Measurements from ENCODE around the gene EHMT2.
"Not testable (repeated sequence)": the region's sequence is repeated elsewhere in the genome, so short reads cannot be mapped to it uniquely, and the experiment has no call there.

Gene EHMT2

DNA sequence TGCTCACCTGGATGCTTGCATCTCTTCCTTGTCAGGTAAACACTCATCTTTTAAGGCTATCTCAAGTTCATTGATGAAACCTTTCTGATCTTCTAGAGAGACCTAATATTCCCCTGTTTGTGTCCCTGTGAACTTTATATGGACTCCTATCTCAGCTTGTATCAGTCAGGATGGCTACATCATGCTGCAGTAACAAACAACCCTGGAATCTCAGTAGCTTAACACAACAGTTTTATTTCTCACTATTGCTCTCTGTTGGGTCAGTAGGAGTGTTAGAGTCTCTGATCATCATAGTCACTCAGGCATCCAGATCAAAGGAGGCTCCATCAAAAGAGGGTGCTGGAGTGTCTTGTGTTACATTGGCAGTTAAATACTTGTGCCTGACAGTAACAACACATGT is 17.9 kb upstream of the EHMT2 start:
- no peak for DNase-seq (ENCODE audit: low spot score)

DNA sequence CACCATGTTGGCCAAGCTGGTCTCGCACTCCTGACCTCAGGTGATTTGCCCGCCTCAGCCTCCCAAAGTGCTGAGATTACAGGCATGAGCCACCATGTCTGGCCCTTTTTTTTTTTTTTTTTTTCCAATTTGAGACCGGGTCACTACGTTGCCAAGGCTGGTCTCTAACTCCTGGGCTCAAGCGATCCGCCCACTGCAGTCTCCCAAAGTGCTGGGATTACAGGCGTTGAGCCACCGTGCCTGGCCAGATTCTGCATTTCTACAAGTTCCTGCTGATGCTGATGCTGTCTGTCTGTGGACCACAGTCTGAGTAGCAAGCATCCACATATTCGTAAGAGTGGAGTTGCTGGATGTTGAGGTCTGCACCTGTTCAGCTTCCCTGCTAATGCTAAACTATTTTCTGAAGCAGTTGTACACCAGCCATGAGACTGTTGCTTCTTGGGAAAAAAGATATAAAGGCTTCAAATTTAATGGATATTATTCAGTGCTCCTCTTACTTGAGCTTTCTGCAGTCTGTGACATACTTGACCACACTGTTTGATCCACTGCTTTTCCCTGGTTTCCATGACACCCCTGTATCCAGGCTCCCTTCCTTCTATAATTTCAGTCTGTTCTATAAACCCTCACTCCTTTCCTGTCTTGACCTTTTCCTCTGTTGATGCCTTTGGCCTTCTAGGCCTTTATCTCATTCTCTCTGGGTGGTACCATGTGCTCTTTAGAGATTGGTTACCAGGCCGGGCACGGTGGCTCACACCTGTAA is 14.5 kb upstream of the EHMT2 start:
- DNase-seq (ENCODE audit: low spot score) = no peak

DNA sequence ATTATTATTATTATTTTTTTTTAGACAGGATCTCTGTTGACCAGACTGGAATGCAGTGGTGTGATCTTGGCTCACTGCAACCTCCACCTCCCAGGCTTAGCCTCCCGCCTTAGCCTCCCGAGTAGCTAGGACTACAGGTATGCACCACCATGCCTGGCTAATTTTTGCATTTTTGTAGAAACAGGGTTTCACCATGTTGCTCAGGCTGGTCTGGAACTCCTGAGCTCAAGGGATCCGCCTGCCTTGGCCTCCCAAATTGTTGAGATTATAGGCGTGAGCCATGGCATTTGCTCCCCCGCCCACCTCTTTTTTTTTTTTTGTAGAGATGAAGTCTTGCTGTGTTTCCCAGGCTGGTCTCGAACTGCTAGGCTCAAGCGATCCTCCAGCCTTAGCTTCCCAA is 11.8 kb upstream of the EHMT2 start:
- not testable (repeated sequence) for DNase-seq (ENCODE audit: low spot score)

DNA sequence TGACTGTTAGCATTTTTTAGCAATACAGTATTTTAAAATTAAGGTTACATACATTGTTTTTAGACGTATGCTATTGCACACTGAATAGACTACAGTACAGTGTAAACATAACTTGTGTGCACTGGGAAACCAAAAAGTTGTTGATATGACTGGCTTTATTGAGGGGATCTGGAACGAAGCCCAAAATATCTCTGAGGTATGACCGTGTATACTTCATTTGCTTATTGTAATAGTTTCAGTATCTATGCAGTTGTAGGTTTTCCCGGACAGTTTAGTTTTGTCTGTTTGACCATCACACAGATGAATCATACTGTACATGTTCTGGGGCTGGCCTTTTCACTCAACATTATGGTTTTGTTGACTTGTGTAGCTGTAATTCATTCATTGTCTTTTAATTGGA is 11.3 kb upstream of the EHMT2 start:
- no peak for DNase-seq (ENCODE audit: low spot score)

DNA sequence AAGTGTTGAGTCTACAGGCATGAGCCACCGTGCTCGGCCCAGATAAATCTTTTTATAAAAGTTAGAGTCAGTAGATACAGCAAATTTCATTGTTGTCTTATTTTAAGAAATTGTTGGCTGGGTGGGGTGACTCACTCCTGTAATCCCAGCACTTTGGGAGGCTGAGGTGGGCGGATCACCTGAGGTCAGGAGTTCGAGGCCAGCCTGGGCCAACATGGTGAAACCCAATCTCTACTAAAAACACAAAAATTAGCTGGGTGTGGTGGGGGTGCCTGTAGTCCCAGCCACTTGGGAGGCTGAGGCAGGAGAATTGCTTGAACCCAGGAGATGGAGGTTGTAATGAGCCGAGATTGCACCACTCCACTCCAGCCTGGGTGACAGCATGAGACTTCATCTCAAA is 10.8 kb upstream of the EHMT2 start:
- DNase-seq (ENCODE audit: low spot score) = not testable (repeated sequence)

DNA sequence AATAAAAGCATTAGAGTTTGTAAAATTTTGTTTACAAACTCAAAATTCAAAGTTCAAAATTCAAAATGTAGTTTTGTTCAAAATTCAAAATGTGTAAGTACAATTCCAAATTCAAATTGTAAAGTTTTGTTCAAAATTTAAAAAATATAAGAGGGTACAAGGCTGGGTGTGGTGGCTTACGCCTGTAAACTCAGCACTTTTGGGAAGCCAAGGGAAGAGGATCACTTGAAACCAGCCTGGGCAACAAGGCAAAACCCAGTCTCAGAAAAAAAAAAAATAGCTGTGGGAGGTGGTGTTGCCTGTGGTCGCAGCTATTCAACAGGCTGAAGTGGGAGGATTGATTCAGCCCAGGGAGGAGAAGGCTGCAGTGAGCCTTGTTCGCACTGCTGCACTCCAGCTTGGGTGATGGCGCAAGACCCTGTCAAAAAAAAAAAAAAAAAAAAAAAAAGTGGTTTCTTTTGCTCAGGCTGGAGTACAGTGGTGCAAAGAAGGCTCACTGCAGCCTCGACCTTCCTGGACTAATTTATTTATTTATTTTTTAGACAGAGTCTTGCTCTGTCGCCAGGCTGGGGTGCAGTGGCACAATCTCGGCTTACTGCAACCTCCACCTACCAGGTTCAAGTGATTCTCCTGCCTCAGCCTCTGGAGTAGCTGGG is 9.8 kb upstream of the EHMT2 start:
- peak; percentile 67 for DNase-seq (ENCODE audit: low spot score)

DNA sequence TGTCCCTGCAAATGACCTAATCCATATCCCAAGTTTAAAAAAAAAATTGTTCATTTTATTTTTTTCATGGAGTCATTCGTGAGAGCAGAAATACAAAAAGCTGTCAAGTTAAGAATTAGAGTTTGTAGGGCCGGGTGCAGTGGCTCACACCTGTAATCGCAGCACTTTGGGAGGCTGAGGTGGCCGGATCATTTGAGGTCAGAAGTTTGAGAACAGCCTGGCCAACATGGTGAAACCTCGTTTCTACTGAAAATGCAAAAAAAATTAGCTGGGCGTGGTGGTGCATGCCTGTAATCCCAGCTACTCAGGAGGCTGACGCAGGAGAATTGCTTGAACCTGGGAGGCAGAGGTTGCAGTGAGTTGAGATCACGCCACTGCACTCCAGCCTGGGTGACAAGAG is 9.2 kb upstream of the EHMT2 start:
- DNase-seq (ENCODE audit: low spot score) = not testable (repeated sequence)

DNA sequence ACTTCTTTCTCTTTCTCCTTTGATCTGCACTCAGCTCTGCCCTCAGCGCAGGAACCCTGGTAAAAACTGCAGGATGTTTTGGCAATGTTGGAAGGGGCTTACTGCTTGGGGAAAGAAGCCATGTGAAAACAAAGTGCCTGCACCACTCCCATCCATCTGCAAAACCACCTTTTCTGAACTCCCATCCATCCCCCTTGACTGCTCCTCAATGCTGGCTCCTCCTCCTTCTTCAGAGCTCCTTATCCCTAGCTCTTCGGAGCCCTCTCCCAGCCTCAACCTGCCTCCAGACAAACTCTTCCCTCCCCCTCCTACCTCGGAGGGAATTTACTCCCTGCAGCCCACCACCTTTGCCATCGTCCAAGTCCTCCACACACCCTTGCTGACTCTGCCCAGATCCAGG is 8.6 kb upstream of the EHMT2 start:
- DNase-seq (ENCODE audit: low spot score) = no peak

DNA sequence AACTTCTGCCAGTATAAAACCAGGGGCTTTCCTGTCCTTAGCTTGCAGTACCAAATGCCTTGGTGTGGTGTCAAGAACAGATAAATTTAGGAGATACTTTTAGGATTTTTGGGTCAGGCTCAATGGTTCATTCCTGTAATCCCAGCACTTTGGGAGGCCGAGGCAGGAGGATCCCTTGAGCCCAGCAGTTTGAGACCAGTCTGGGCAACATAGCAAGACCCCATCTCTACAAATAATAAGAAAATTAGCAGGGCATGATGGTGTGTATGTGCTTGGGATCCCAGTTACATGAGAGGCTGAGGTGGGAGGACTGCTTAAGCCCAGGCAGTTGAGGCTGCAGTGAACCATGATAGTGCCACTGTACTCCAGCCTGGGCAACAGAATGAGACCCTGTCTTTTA is 7.5 kb upstream of the EHMT2 start:
- DNase-seq (ENCODE audit: low spot score) = no peak

DNA sequence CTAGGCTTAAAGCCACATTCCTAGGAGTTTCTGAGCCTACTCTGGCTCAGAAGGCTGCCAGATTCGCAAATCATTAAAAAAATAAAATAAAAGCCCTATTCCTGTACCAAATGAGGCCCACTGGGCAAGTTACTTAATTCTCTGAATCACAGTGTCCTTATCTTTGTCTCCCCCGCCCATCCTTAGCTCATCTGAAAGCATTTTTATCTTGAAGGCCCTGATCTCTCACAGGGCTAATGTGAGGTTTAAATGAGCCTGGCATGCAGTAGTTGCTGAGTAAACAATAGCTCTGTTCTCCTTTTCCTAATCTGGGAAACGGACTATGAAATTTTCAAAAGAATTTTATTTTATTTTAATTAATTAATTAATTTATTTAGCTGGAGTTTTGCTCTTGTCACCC is 6.5 kb upstream of the EHMT2 start:
- DNase-seq (ENCODE audit: low spot score) = no peak

DNA sequence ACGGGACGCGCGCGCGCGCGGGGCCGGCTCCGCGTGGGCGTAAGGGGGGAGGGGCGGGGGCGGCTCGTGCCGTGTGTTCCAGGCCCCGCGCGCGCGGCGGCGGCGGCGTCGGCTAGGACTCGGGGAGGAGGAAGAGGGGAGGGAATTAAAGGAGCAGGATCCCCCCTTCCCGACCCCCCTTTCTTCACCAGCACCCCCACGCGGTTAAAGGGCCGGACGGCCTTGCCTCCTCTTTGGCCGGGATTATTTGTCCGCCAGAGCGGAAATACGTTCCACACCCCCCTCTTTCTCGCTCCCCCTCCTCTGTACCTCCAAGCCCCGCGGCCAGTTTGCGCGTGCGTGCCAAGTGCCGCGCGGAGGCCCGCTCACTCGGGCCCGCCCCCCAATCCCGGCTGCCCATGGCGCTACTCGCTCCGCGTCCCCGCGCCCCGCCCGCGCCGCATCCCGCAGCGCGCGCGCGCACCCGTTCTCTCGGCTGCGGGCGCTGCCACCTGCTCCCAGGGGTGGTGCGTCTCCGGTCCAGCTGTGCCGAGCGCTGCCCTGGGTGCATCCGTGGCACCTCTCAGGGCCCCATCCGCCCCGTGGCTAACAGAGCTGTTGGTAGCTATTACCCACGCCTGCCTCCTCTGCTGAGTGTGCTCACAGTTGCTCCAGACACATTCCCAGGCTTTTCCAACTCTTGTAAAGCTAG is 4.6 kb upstream of the EHMT2 start, which contains the start of gene ZBTB12:
Gene ZBTB12 (minus strand): TSS at position 134 of the 691 bp plus-strand sequence. CDS start 781 bp downstream, outside the sequence.
- DNase-seq (ENCODE audit: low spot score) = peak; percentile 96

DNA sequence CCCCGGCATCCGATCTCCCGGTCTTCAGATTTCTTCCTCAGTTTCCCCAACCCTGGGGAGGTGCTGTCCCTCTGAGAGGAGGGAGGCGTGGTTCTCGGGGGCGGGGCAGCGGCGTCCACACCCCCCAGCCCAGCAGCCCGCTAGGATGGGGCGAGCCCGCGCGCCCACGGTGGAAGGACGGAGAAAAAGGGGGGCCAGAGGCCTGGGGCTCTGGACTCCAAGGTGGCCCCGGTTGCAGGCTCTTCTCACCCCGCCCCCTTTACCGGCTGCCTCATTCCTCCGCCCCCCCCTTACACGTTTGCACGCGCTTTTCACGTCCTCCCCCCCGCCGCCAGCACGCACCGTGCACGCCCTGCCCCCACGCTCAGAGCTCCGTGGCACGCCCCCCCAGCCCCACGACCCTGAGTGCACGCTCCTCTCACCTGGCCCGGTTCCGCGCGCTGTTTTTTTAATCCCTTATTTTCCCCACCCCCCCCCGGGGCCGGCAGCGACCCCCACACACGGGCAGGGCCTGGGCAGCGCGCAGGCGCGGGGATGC is 4.0 kb upstream of the EHMT2 start:
- DNase-seq (ENCODE audit: low spot score) = peak; percentile 75

DNA sequence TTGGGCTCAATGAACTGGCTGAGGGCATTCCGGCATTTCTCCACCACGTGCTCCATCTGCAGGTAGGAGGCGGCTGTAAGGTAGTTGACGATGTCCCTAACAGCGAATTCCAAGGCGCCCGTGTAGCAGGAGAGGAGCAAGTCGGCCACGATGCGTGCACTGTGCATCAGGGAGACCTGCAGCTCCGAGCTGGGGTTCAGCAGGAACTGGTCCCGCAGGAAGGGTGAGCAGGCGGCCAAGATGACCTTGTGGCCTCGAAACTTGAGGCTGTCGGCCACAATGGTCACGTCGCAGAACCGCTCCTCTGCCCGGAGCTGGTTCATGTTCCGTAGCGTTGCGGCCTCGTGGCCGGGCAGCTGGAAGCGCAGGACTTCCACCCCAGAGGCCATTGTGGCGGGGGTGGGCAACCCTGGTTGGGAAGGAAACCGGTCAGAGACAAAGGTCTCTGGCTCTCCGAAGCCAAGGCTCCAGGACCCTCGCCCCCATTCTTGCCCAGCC is 3.5 kb upstream of the EHMT2 start:
- DNase-seq (ENCODE audit: low spot score) = no peak

DNA sequence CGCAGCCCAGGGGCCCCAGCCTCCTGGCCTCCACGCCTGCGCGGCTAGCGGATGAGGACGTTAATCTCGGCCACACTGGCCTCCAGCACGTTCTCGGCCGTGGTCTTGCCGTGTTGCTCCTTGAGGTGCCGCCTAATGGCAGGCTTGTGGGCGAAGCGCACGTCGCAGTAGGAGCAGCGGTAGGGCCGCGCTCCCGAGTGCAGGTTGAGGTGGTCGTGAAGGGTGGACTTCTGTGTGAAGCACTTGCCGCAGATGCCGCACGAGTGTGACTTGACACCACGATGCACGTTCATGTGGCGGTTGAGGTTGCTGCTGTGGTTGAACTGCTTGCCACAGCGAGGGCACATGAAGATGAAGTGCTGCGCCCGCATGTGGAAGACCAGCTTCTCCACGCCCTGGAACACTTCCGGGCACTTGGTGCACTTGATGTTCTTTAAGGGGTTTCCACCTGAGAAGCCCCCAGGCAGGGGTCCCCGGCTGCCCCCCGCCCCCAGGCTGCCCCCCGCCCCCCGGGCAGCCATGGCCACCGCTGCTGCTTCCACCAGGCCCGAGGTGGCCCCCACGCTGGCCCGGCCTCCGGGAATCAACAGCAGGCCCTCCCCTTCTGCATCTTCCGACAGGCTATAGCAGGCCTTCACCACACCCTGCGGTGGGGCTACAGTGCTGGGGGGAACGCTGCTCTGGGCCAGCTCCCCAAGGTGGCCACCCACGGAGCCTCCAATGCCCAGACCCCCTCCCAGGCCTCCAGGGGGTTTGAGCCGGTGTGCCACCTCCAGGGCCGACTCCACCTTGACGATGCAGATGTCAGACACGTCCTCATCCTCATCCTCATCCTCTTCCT is 2.6 kb upstream of the EHMT2 start:
- DNase-seq (ENCODE audit: low spot score) = no peak

DNA sequence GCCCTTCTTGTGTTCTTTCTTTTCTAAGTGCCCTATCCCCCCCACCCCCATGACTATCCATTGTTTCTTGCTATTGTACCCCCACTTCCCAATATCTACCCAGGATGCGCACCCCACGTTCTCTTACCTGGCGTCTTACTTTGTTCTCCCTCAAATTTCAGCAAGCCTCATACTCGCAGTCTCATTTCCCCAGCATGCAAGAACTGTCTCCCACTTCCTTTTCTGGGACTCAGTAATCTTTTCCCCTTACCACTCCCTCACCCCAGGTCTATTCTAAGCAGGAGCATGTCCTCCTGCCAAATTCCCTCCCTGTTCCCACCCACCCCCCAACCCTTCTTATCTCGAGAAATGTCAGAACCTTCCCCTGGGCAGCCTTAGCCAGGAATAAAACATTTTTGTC is 1.7 kb upstream of the EHMT2 start:
- DNase-seq (ENCODE audit: low spot score) = no peak

DNA sequence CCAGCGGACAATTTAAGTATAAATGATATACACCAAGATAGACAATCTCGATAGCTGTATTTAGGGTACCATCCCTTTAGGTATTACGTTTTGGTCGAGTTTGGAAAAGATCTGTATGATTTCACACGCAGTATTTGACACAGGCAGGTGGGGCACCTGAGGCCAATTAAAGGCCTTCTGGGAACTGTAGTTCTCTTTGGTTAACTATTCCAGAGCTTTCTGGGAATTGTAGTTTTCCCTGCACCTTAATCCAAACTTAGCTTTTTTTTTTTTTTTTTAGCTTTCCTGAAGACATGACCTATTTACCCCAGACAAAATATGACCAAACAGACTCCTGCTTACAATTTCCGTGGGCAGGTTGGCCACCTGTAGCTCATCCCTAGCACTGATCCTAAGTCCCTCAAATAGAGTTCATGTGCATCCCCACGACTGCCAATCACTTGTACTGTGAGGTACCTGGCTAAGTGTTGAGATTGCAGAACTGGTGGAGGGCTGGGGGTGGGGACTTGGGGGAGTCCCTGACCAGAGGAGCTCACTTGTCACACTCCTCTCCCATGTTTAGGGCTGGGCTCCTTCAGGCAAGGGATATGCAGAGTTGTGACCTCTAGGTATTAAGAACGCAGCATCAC is 999 bp upstream of the EHMT2 start:
- no peak for DNase-seq (ENCODE audit: low spot score)

DNA sequence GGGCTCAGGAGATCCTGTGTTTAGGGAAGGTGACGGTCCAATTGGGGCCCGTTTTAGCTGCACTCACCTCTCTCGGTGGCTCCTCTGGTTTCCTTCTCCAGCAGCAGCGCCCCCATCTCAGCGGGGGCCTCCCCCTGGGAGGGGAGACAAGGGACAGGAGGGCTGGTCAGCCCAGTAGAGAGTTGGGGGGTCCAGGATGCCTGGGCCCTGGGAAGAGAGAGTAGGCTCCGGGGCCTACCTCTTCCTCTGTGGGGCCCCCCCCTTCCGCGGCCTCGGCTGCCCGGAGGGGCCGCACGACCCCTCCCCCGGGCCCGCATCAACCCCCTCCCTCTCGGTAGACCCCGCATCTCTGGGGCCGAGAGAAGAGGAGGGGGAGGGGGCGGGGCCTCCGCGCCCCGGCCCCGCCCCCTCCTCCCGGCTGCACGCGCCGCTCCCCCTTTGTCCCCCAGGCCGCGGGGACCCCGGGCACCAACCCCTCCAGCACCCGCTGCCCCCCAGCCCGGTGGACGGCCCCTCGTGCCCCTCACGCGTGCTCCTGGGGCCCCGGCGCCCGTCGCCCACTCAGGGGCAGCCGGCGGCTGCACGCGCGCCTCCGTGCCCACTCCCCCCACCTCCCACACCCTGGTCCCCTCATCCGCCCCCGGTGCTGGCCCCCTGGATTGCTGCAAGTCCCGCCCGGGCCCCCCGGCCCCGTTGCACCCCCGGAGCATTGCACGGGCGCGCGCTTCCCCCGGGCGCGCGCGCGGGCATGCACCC is 464 bp downstream of the EHMT2 start:
- DNase-seq (ENCODE audit: low spot score) = no peak

DNA sequence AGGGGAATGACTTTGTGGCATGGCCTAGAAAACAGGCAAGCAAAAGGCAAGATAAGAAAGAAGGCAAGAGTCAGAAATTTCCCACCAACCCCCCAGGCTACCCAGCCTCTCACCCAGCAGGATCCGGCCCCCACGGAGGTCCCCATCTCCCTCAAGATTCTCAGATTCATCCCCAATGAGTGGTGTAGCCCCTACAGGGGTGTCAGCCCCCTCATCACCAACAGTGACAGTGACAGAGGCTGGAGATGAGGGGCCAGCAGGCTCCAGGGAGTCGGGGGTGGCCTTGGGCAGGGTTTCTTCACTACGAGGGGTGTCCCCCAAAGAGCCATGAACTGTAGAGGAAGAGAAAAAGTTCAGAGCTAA is 1.0 kb downstream of the EHMT2 start:
- no peak for DNase-seq (ENCODE audit: low spot score)

DNA sequence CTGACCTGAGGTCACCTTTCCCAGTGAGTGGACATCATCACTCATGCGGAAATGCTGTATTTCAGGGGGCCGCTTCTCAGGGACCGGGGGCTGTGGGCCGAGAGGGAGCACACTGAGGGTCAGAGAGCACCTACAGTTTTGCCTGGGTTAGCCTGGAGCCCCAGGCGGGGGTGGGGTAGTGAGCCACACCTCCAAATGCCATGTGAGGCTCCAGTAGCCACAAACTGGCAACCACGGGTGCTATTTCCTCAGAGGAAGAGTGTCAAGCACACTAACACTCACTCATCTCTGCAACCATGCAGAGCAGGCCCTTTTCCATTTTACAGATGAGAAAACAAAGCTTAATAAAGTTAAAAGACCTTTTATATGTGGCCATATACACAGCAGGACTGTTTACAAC is 4.7 kb downstream of the EHMT2 start:
- DNase-seq (ENCODE audit: low spot score) = no peak

DNA sequence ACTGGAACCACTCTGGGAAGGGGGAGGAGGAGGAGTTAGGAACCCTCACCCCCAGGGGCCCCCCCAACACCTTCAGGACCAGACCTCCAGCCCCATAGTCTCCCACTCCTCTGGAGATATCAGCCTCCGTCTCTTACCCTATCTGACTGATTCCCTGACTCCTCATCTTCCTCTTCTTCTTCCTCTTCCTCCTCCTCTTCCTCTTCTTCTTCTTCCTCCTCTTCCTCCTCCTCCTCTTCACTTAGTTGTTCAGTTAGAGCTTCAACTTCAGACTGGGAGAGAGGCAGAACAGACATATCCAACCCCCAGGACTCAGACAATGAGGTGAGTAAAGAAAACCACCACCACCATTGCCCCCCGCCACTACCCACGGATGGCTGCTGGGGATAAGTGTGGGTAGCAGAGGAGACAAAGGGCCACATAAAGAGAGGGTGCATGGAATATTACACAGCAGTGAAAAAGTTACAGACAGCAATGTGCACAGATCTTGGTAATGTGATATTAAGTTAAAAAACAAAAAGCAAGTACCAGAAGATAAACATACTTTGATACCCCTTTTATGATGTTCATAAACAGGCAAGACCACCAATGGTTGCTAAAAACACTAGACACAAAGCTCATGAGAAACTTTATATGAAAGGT is 8.0 kb downstream of the EHMT2 start:
- DNase-seq (ENCODE audit: low spot score) = no peak
